HG03342 (cell line): ENCODE measurements around the gene CNPY1.

Experiments used
- ATAC-seq: cut with Tn5 transposase; IDR thresholded peaks from one replicate; pipeline ENCODE4 v1.9.1; 2021; ENCODE audit warnings: mild to moderate bottlenecking, moderate library complexity; ENCODE audit not compliant: unreplicated experiment

The CNPY1 gene

GRCh38 chr7:155490697-155491628, 55.4 kb downstream of the CNPY1 start:
- ATAC-seq: peak; percentile 95

GRCh38 chr7:155489862-155490696, 56.3 kb downstream of the CNPY1 start:
- ATAC-seq: peak; percentile 33

DNA sequence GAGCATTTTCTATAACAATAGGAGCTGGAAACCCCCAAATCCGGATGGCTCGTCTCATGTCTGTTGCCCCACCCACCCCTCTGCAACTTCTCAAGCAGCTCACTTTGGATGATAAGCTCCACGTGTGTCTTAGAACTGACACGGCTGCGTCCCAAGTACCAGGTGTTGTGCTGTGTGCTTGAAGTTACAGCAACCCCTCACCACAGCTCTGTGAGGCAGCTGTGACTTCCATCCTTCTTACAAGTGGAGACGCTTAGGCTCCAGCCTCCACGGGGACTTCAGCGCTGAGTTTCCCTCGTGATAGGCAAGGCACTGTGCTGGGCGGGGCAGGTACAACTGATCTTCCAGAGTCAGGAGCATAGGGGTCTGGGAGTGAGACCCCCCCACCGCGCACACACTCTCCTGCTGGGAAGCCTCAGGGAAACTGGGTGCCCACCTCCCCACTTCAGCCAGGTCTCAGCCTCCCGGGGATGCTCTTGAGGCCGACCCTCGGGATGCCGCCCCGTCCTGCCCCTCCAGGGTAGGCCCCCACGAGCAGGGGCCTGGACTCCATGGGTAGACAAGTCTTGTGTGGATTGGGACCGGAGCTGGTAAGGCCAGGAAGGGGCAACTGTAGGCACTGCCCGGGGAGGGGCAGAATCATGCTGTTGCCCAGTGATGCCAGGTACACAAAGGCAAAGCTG, 57.1 kb downstream of the CNPY1 start:
- ATAC-seq: no peak

DNA sequence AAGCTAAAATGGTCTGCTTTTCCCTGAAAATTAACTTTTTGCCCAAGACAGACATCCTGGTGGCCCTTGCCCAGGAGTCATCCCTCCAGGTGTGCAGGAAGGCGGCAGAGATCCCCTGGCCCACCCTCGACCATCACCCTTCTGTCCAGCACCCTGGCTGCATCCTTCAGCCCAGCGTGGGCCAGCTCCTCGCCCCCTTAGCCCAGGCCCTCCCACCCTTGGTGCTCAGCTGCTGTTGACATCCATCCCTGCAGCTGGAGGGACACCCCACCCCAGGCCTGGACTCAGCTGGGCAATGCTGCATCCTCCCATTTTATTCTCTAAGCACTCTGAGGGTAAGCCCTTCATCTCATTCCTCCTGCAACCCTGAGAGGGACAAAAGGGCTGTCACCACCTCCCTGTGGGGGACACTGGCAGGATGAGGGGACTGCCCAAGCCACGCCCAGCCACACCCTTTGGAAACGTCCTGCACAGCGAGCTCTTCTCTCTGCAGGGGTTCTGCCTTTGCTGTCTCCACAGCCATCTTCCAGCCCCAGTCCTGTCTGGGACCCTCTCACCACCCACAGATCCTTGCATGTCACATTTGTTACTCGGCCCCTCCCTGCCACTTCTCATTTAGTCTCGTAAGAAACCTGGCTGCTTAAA, 57.8 kb downstream of the CNPY1 start:
- no peak for ATAC-seq

DNA sequence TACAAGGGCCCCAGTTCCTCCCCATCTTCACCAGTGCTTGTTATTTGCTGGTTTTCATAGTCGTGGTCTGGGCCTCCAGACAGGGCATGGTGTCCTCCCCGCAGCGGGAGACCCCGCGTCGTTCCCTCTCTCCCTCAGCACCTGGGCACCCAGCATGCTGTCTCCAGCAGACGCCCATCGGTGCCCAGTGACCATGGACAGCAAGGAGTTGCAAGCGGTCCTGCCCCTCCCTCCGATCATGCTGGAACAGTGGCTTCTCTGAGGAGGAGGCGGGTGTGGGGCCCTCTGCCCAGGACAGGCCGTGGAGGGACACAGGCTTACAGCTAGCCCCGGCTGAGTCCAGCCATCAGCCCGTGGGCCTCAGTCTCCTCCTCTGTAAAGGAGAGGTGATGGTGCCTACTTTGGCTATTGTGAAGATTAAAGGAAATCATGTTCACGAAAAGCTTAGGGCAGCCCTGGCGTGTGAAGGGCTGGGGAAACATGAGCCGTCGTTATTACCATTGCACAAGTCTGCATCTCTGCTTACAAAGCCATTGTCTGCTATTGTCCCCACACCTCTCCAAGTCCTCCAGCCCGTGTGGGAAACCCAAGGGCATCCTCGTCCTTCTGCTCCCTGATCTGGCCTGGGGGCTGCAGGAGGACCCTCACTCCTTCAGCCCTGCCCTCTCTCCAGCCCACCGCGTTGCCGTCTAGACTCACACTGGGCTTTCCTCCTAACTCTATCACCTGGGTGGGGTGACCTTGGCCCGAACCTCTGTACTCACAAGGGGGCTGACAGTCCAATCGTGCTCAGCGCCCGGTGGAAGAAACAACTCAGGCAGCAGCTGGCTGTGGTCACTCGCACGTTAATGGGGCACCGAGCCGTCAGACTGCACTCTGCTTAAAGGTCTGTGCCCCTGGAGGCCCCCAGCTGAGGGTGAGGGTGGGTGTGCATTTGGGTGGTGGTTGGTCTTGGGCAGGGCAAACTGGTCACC, 58.6 kb downstream of the CNPY1 start:
- no peak for ATAC-seq

DNA sequence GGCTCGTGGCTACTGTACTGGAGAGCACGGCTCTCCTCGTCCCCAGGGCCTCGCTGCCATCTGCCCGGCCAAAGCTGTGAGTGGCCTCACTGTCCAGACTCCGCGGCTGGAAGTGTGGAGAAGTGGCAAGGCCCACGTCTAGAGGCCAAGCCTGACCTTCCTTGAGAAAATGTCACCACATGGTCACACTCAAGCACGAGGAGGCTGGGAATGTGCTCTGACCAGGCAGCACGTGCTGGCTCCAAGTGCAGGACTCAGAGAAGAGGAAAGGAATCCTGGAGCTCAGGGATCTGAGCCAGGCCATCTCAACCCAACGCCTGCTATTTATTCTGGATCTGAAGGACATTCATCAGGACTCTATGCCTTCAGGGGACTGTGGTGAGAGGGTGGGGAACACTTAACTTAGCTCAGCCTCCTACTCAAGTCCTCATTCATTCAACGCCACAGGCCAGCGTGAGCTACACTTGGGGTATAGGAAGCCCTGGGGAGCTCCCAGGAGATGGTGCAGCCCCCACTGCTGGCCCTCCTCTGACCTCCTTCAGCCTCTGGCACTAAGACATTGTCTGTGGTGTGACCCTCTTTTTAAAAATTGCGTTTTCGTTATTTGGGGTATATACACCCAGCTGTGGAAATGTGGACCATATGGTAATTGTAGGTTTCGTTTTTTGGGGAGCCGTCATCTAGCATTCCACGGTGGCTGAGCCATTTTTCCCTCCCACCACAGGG, 59.4 kb downstream of the CNPY1 start:
- no peak for ATAC-seq

GRCh38 chr7:155484483-155485399, 61.6 kb downstream of the CNPY1 start:
- no peak for ATAC-seq

GRCh38 chr7:155483868-155484325, 62.5 kb downstream of the CNPY1 start:
- no peak for ATAC-seq

GRCh38 chr7:155483245-155483644, 63.1 kb downstream of the CNPY1 start:
- no peak for ATAC-seq

DNA sequence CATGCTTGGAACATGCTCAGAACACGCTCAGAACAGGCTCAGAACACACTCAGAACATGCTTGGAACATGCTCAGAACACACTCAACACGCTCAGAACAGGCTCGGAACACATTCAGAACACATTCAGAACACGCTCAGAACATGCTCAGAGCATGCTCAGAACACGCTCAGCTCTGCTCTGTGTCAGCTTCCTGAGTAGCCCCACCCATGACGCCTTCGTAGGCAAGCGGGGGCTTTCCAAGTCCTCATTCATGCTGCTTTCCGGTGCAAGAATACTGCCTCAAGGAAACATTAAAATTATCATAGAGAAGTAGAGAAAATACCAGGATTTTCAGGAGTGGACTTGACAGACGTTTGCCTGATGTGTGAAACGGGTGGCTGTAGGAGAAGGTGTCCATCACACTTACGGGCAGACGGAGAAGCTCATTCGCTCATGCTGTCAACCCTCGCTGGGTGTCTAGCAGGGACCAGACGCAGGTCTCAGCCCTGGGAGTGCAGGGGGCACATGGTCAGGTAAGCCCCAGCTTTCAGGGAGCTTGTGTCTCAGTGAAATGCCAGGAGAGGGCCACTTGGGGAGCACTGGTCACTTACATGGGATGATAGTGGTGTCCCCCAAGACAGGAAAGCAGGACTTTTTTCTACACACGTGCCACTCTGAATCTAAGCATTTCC, 63.7 kb downstream of the CNPY1 start:
- peak; percentile 78 for ATAC-seq

DNA sequence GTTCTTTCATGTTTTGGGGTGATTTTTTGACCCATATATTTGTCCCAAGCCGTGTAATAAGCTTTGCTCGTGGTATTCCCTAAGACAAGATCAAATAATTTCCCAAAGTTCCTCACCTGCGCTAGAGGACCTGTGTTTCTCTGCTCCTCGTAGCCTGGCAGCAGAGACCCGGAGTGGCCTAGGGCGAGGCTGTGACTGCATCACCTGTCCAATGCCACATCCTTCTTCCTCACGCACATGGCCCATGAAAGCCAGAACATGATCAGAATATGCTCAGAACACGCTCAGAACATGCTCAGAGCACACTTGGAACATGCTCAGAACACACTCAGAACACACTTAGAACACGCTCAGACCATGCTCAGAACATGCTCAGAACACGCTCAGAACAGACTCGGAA, 64.6 kb downstream of the CNPY1 start:
- ATAC-seq: no peak

DNA sequence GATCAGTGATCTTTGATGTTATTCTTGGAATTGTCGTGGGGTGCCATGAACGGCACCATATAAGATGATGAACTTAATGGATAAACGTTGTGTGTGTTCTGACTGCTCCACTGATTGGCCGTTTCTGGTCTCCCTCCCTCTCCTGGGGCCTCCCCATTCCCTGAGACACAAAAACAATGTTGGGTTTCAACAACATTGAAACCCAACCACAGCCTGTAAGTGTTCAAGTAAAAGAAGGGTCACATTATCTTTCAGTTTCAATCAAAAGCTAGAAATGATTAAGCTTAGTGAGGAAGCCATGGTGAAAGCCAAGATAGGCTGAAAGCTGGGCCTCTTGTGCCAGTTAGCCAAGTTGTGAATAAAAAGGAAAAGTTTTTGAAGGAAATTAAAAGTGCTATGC, 68.9 kb downstream of the CNPY1 start:
- peak; percentile 91 for ATAC-seq

DNA sequence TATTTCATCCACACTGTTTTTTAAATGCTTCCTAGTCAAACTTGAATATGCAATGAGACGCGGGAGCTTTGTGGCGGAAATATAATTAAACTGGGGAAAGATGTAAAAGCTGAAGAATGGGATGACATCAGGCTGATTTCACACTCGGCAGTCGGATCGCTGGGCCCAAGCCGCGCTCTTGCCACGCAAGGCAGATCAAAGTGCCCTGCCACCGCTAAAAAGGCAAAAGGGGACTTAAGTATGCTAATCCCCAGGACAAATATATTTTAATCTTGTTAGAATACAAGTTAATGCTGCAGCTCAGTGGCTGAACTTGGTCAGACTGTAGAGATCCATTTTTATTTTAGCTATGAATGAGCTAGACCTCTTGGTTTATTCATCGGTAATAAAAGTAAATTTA, 74.6 kb downstream of the CNPY1 start:
- ATAC-seq: no peak

GRCh38 chr7:155470686-155471638, 75.4 kb downstream of the CNPY1 start:
- ATAC-seq: no peak

DNA sequence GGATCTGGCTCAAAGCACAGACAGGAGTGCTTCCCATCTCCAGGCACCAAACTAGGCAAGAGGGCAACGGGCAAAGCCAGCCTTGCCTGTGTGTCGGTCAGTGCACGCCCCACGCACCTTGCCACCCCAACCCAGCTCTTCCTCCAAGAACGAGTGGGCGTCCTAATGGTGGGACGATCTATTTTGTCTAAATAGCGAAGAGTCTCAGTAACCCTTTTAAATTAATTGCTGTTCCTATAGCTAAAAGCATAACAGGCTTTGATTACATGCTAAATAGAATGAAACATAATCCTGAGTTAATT, 76.2 kb downstream of the CNPY1 start:
- ATAC-seq: no peak
